OCI-LY7 (cell line): ENCODE measurements around the gene EHD4.

Experiments used
- EZH2phosphoT487 ChIP-seq: fragments of 200-600 bp; sonication (generic); IDR thresholded peaks from 2 replicates; pipeline ENCODE4 v1.6.1; 2018; ENCODE audit warnings: low read depth, borderline replicate concordance, mild to moderate bottlenecking, mixed run types, antibody characterized with exemption, low read length, moderate library complexity, mixed read lengths
- TF ChIP-seq, protein P1 (sequence below): fragments of 200-600 bp; sonication (generic); conservative IDR thresholded peaks from 2 replicates; pipeline ENCODE4 v1.5.1; 2014; ENCODE audit warnings: mild to moderate bottlenecking, antibody characterized with exemption, low read length, moderate library complexity, mixed read lengths

DNA sequence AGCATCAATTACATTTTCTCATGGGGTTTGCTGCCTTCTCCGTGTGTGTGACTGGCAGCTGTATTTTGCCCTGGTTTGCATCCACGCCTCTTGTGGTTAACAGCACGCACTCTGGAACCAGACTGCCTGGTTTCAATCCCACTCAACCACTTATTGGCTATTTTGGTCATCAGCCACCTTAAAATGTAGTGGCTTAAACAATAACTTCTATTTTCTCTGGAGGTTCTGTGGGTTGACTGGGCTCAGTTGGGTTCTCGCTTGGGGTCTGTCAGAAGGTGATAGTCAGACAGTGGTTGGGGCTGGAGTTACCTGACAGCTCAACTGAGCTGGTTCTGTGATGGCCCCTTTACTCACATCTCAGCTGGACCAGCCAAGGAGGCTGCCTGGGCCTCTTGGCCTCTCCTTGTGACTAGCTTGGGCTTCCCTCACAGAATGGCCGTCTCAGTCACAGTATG, 36.8 kb downstream of the EHD4 start:
- TF ChIP-seq, protein P1, sequence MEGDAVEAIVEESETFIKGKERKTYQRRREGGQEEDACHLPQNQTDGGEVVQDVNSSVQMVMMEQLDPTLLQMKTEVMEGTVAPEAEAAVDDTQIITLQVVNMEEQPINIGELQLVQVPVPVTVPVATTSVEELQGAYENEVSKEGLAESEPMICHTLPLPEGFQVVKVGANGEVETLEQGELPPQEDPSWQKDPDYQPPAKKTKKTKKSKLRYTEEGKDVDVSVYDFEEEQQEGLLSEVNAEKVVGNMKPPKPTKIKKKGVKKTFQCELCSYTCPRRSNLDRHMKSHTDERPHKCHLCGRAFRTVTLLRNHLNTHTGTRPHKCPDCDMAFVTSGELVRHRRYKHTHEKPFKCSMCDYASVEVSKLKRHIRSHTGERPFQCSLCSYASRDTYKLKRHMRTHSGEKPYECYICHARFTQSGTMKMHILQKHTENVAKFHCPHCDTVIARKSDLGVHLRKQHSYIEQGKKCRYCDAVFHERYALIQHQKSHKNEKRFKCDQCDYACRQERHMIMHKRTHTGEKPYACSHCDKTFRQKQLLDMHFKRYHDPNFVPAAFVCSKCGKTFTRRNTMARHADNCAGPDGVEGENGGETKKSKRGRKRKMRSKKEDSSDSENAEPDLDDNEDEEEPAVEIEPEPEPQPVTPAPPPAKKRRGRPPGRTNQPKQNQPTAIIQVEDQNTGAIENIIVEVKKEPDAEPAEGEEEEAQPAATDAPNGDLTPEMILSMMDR, result no peak
- TF ChIP-seq EZH2phosphoT487, result no peak
